Sigmoid colon (tissue), 7 donors: ENCODE results near the gene NDST3. TPM values are rescaled to one million over a fixed set of nuclear protein-coding genes. Genes with fewer than 3 reads are reported as not detected.

Source experiments
- DNase-seq: peaks from one replicate; pipeline ENCODE4 v3.0.0-alpha.2; 2019
- H3K27ac ChIP-seq, 4 donors: fragments of 200-600 bp; sonication (generic); one replicate each; pipeline ENCODE4 v1.5.1; 2016 to 2019; ENCODE audit warnings: mild to moderate bottlenecking in 1 of 4
- H3K27me3 ChIP-seq, 3 donors: fragments of 200-600 bp; sonication (generic); one replicate each; pipeline ENCODE4 v1.5.1; 2019; ENCODE audit warnings: mild to moderate bottlenecking in 1 of 3
- H3K36me3 ChIP-seq, 4 donors: fragments of 200-600 bp; sonication (generic); one replicate each; pipeline ENCODE4 v1.5.1; 2016 to 2019
- H3K4me1 ChIP-seq, 4 donors: fragments of 200-600 bp; sonication (generic); one replicate each; pipeline ENCODE4 v1.5.1; 2017 to 2019
- H3K4me3 ChIP-seq, 4 donors: fragments of 200-600 bp; sonication (generic); one replicate each; pipeline ENCODE4 v1.5.1; 2017 to 2019; ENCODE audit warnings: mild to moderate bottlenecking in 2 of 4, moderate library complexity in 1 of 4
- H3K9me3 ChIP-seq, 4 donors: fragments of 200-600 bp in 3 of 4; sonication (generic) in 3 of 4; one replicate each; pipeline versions ENCODE4 v1.5.1 to v1.6.1; 2013 to 2019
- CTCF ChIP-seq, 4 experiments: fragments of 450-650 bp in 3 of 4; fragments of 200-600 bp in 1 of 4; IDR thresholded peaks; one replicate each; pipeline ENCODE4 v1.5.1; 2016 to 2019; ENCODE audit warnings: antibody characterized with exemption in 4 of 4, mild to moderate bottlenecking in 3 of 4, moderate library complexity in 2 of 4
- EP300 ChIP-seq, 4 donors: sonication (generic); formaldehyde crosslinking; IDR thresholded peaks; one replicate each; pipeline ENCODE4 v1.6.1; 2017; ENCODE audit warnings: antibody characterized with exemption in 4 of 4
- POLR2A ChIP-seq, 2 donors: fragments of 450-650 bp; IDR thresholded peaks; one replicate each; pipeline ENCODE4 v1.6.1; 2016; ENCODE audit warnings: antibody characterized with exemption in 2 of 2, mild to moderate bottlenecking in 2 of 2, moderate library complexity in 2 of 2
- POLR2AphosphoS5 ChIP-seq, 4 donors: sonication (generic); formaldehyde crosslinking; IDR thresholded peaks; one replicate each; pipeline ENCODE4 v1.6.1; 2017; ENCODE audit warnings: antibody characterized with exemption in 4 of 4
- WGBS, 2 donors: extraction: QIAGEN DNeasy Blood & Tissue Kit; methylation state at CpG; one replicate each; pipeline ENCODE4 v1.1.7; 2013; 5-methylcytosine and 5-hydroxymethylcytosine counted together
- intact Hi-C: fragments of 100-400 bp; cut with DNase I; formaldehyde crosslinking; loops from one replicate; pipeline ENCODE4 v1.15.1; 2023
- polyA plus RNA-seq, 3 donors: library from polyadenylated mRNA; stranded (reverse); fragments of 200-250 nt; gene quantifications; one replicate each; pipeline ENCODE4 v1.2.3, GENCODE V29; 2013
- total RNA-seq, 4 donors: library from RNA; depleted of rRNA; stranded (reverse); fragments of >200 nt; gene quantifications; one replicate each; pipeline ENCODE4 v1.1.0, GENCODE V29; 2016
- donor health status: healthy with polysubstance abuse.
- donor health status: Bipolar disorder and iron deficiency.
- donor health status: healthy.

NDST3 gene
- total and polyA plus RNA-seq, 7 donors, result under 0.01 to 0.04 (median under 0.01) TPM; not detected in 4

- no peaks in the 10 kb centered on the region for H3K36me3 ChIP-seq
- no peak overlapping the region for H3K27ac ChIP-seq
- no peaks in the 10 kb centered on the region for H3K4me1 ChIP-seq
- WGBS, 2 donors, result 84 to 91% methylated on average over 2 of the region's 2 CpGs
- H3K4me3 ChIP-seq, result no peak overlapping the region
- DNase-seq, result no peak
- intact Hi-C loops, result no loop called here
- H3K27me3 ChIP-seq, result peaks cover 0 to 4% (median 0%) of the 10 kb centered on the region in 3 donors
- TF ChIP-seq POLR2A (IDR thresholded peaks at IDR 0.05) (no peak), POLR2AphosphoS5 (IDR thresholded peaks at IDR 0.05) (no peak), EP300 (IDR thresholded peaks at IDR 0.05) (no peak), CTCF (IDR thresholded peaks at IDR 0.05) (no peak)
- H3K9me3 ChIP-seq, result no peaks in the 10 kb centered on the region
Measured at GRCh38 chr4:118237531-118237930, 203.2 kb downstream of the NDST3 start.

GRCh38 chr4:118249890-118250289 is 215.6 kb downstream of the NDST3 start:
- intact Hi-C loops, result no loop called here
- DNase-seq, result no peak
- Histone ChIP-seq H3K9me3 (peaks cover 0 to 5% (median 0%) of the 10 kb centered on the region in 4 donors), H3K4me3 (no peak overlapping the region), H3K27me3 (no peaks in the 10 kb centered on the region), H3K4me1 (no peaks in the 10 kb centered on the region), H3K27ac (no peak overlapping the region), H3K36me3 (no peaks in the 10 kb centered on the region)
- WGBS, 2 donors, result 96 to 97% methylated on average over 3 of the region's 3 CpGs
- TF ChIP-seq CTCF (IDR thresholded peaks at IDR 0.05), result no peak
- no peak for TF ChIP-seq POLR2A (IDR thresholded peaks at IDR 0.05)
- TF ChIP-seq EP300 (IDR thresholded peaks at IDR 0.05), result no peak
- no peak for TF ChIP-seq POLR2AphosphoS5 (IDR thresholded peaks at IDR 0.05)

- DNase-seq, result no peak
- TF ChIP-seq CTCF (IDR thresholded peaks at IDR 0.05) (no peak), EP300 (IDR thresholded peaks at IDR 0.05) (no peak), POLR2AphosphoS5 (IDR thresholded peaks at IDR 0.05) (no peak), POLR2A (IDR thresholded peaks at IDR 0.05) (no peak)
- Histone ChIP-seq H3K4me1 (no peaks in the 10 kb centered on the region), H3K36me3 (no peaks in the 10 kb centered on the region), H3K27ac (no peak overlapping the region), H3K27me3 (no peaks in the 10 kb centered on the region), H3K9me3 (peaks cover 0 to 5% (median 0%) of the 10 kb centered on the region in 4 donors), H3K4me3 (no peak overlapping the region)
- intact Hi-C loops, result no loop called here
Measured at GRCh38 chr4:118254368-118254767, 220.1 kb downstream of the NDST3 start.

- H3K9me3 ChIP-seq, result no peaks in the 10 kb centered on the region
- no peak for DNase-seq
- H3K36me3 ChIP-seq, result no peaks in the 10 kb centered on the region
- no peak overlapping the region for H3K27ac ChIP-seq
- TF ChIP-seq CTCF (IDR thresholded peaks at IDR 0.05), result no peak
- TF ChIP-seq POLR2AphosphoS5 (IDR thresholded peaks at IDR 0.05), result no peak
- no peak for TF ChIP-seq POLR2A (IDR thresholded peaks at IDR 0.05)
- TF ChIP-seq EP300 (IDR thresholded peaks at IDR 0.05), result no peak
- intact Hi-C loops, result no loop called here
- H3K4me1 ChIP-seq, result no peaks in the 10 kb centered on the region
- no peaks in the 10 kb centered on the region for H3K27me3 ChIP-seq
- H3K4me3 ChIP-seq, result no peak overlapping the region
- 90 to 95% methylated on average over 3 of the region's 3 CpGs for WGBS, 2 donors
Measured at GRCh38 chr4:118259111-118259510, 224.8 kb downstream of the NDST3 start.

GRCh38 chr4:118260309-118260708 is 226.0 kb downstream of the NDST3 start:
- H3K27me3 ChIP-seq, result no peaks in the 10 kb centered on the region
- H3K9me3 ChIP-seq, result no peaks in the 10 kb centered on the region
- H3K4me3 ChIP-seq, result no peak overlapping the region
- intact Hi-C loops, result no loop called here
- no peak for DNase-seq
- H3K4me1 ChIP-seq, result peaks cover 0 to 3% (median 0%) of the 10 kb centered on the region in 4 donors
- TF ChIP-seq EP300 (IDR thresholded peaks at IDR 0.05) (no peak), POLR2A (IDR thresholded peaks at IDR 0.05) (no peak), POLR2AphosphoS5 (IDR thresholded peaks at IDR 0.05) (no peak), CTCF (IDR thresholded peaks at IDR 0.05) (no peak)
- no peaks in the 10 kb centered on the region for H3K36me3 ChIP-seq
- H3K27ac ChIP-seq, result no peak overlapping the region
- WGBS, 2 donors, result 94 to 95% methylated on average over 2 of the region's 2 CpGs
